Stomach smooth muscle (tissue), 2 donors: ENCODE results near the gene POLE.

Experiments
- H3K27ac ChIP-seq: one replicate; pipeline ENCODE4 v1.7.0; 2013; ENCODE audit warnings: mild to moderate bottlenecking, low read length, inconsistent platforms
- H3K27me3 ChIP-seq, 2 donors: one replicate each; pipeline ENCODE4 v1.7.0; 2013; ENCODE audit warnings: low read length in 2 of 2; ENCODE audit not compliant: insufficient read depth in 2 of 2, control insufficient read depth in 1 of 2
- H3K36me3 ChIP-seq, 2 donors: one replicate each; pipeline ENCODE4 v1.7.0; 2013; ENCODE audit warnings: low read length in 2 of 2; ENCODE audit not compliant: control insufficient read depth in 2 of 2, insufficient read depth in 2 of 2
- H3K4me1 ChIP-seq: one replicate; pipeline ENCODE4 v1.7.0; 2013; ENCODE audit warnings: low read length; ENCODE audit not compliant: control insufficient read depth, insufficient read depth
- H3K4me3 ChIP-seq, 2 donors: one replicate each; pipeline ENCODE4 v1.7.0; 2013; ENCODE audit warnings: low read length in 2 of 2
- H3K9ac ChIP-seq, 2 donors: one replicate each; pipeline ENCODE4 v1.7.0; 2013; ENCODE audit warnings: low read length in 2 of 2, mild to moderate bottlenecking in 1 of 2
- H3K9me3 ChIP-seq, 2 donors: one replicate each; pipeline ENCODE4 v1.7.0; 2013; ENCODE audit warnings: low read length in 2 of 2; ENCODE audit not compliant: control insufficient read depth in 2 of 2
- donor health status: healthy.
- donor health status: Pancreatic carcinoma.

Gene POLE

GRCh38 chr12:132687211-132688164 lies at the start of gene POLE, which contains the start of gene PXMP2:
POLE (minus strand) TSS chr12:132687342; CDS start chr12:132687315, 27 bp downstream.
PXMP2 (plus strand) TSS chr12:132687587; CDS start chr12:132687671, 84 bp downstream.
- Histone ChIP-seq H3K4me3 (peak within 1 kb of the TSS; percentile 49 to 74), H3K36me3 (peaks cover 0 to 2% of the 10 kb centered on the region in 2 donors), H3K9ac (peak within 1 kb of the TSS; percentile 28 to 42), H3K4me1 (peaks cover 17% of the 10 kb centered on the region), H3K27me3 (no peaks in the 10 kb centered on the region), H3K9me3 (no peaks in the 10 kb centered on the region), H3K27ac (no peak within 1 kb of the TSS)

GRCh38 chr12:132736913-132737312 lies 49.8 kb upstream of the POLE start:
- H3K36me3 ChIP-seq = peaks cover 77 to 87% of the 10 kb centered on the region in 2 donors
- no peak overlapping the region for H3K9ac ChIP-seq
- H3K9me3 ChIP-seq = no peaks in the 10 kb centered on the region
- H3K4me1 ChIP-seq = no peaks in the 10 kb centered on the region
- H3K27me3 ChIP-seq = no peaks in the 10 kb centered on the region
- H3K27ac ChIP-seq = no peak overlapping the region
- H3K4me3 ChIP-seq = no peak overlapping the region

- H3K4me1 ChIP-seq = no peaks in the 10 kb centered on the region
- H3K9ac ChIP-seq = no peak overlapping the region
- no peak overlapping the region for H3K27ac ChIP-seq
- H3K9me3 ChIP-seq = no peaks in the 10 kb centered on the region
- peaks cover 75 to 87% of the 10 kb centered on the region in 2 donors for H3K36me3 ChIP-seq
- no peak overlapping the region for H3K4me3 ChIP-seq
- H3K27me3 ChIP-seq = no peaks in the 10 kb centered on the region
Observed at GRCh38 chr12:132736378-132736777, 49.2 kb upstream of the POLE start.

GRCh38 chr12:132735496-132735895 lies 48.4 kb upstream of the POLE start:
- H3K36me3 ChIP-seq = peaks cover 66 to 85% of the 10 kb centered on the region in 2 donors
- no peak overlapping the region for H3K9ac ChIP-seq
- H3K27ac ChIP-seq = no peak overlapping the region
- no peaks in the 10 kb centered on the region for H3K9me3 ChIP-seq
- no peak overlapping the region for H3K4me3 ChIP-seq
- H3K27me3 ChIP-seq = no peaks in the 10 kb centered on the region
- H3K4me1 ChIP-seq = no peaks in the 10 kb centered on the region

- H3K4me1 ChIP-seq = no peaks in the 10 kb centered on the region
- no peak overlapping the region for H3K4me3 ChIP-seq
- no peaks in the 10 kb centered on the region for H3K9me3 ChIP-seq
- no peak overlapping the region for H3K27ac ChIP-seq
- no peak overlapping the region for H3K9ac ChIP-seq
- no peaks in the 10 kb centered on the region for H3K27me3 ChIP-seq
- peaks cover 62 to 79% of the 10 kb centered on the region in 2 donors for H3K36me3 ChIP-seq
Observed at GRCh38 chr12:132734206-132734605, 47.1 kb upstream of the POLE start.

- Histone ChIP-seq H3K4me1 (no peaks in the 10 kb centered on the region), H3K9me3 (no peaks in the 10 kb centered on the region), H3K27me3 (no peaks in the 10 kb centered on the region), H3K36me3 (peaks cover 67 to 82% of the 10 kb centered on the region in 2 donors), H3K9ac (no peak overlapping the region), H3K27ac (no peak overlapping the region), H3K4me3 (no peak overlapping the region)
Observed at GRCh38 chr12:132731574-132731973, 44.4 kb upstream of the POLE start.

GRCh38 chr12:132730353-132730752 lies 43.2 kb upstream of the POLE start:
- Histone ChIP-seq H3K27me3 (no peaks in the 10 kb centered on the region), H3K27ac (no peak overlapping the region), H3K36me3 (peaks cover 71 to 83% of the 10 kb centered on the region in 2 donors)

GRCh38 chr12:132729541-132730320 lies 42.6 kb upstream of the POLE start:
- no peaks in the 10 kb centered on the region for H3K9me3 ChIP-seq
- peaks cover 67 to 82% of the 10 kb centered on the region in 2 donors for H3K36me3 ChIP-seq
- H3K4me1 ChIP-seq = no peaks in the 10 kb centered on the region
- no peak overlapping the region for H3K4me3 ChIP-seq
- no peak overlapping the region for H3K27ac ChIP-seq
- no peak overlapping the region for H3K9ac ChIP-seq
- no peaks in the 10 kb centered on the region for H3K27me3 ChIP-seq

More at GRCh38 chr12:132730353-132730752, 43.2 kb upstream of the POLE start:
- H3K9ac ChIP-seq = no peak overlapping the region
- H3K9me3 ChIP-seq = no peaks in the 10 kb centered on the region
- no peaks in the 10 kb centered on the region for H3K4me1 ChIP-seq
- H3K4me3 ChIP-seq = no peak overlapping the region

GRCh38 chr12:132728502-132728901 lies 41.4 kb upstream of the POLE start:
- Histone ChIP-seq H3K4me3 (no peak overlapping the region), H3K9me3 (no peaks in the 10 kb centered on the region), H3K27ac (no peak overlapping the region), H3K4me1 (no peaks in the 10 kb centered on the region), H3K27me3 (no peaks in the 10 kb centered on the region), H3K9ac (no peak overlapping the region), H3K36me3 (peaks cover 66 to 79% of the 10 kb centered on the region in 2 donors)

- H3K9me3 ChIP-seq = no peaks in the 10 kb centered on the region
- H3K36me3 ChIP-seq = peaks cover 59 to 73% of the 10 kb centered on the region in 2 donors
- H3K4me3 ChIP-seq = no peak overlapping the region
- H3K27ac ChIP-seq = no peak overlapping the region
- H3K4me1 ChIP-seq = no peaks in the 10 kb centered on the region
- no peaks in the 10 kb centered on the region for H3K27me3 ChIP-seq
- no peak overlapping the region for H3K9ac ChIP-seq
Observed at GRCh38 chr12:132727091-132727794, 40.1 kb upstream of the POLE start.
